Brain microvascular endothelial cell (primary cell): ENCODE results near the gene SRRM5.

Experiments
- DNase-seq: peaks from one replicate; pipeline ENCODE4 v3.0.0-alpha.2; 2020
- H3K27ac ChIP-seq: fragments of 250-450 bp; sonication (Bioruptor Pico); 2 replicates; pipeline ENCODE4 v1.5.1; 2020; ENCODE audit warnings: mild to moderate bottlenecking, moderate library complexity
- H3K27me3 ChIP-seq: fragments of 250-450 bp; sonication (Bioruptor Pico); replicated peaks from 2 replicates; pipeline ENCODE4 v1.5.1; 2020; ENCODE audit warnings: mild to moderate bottlenecking
- H3K36me3 ChIP-seq: fragments of 250-450 bp; sonication (Bioruptor Pico); replicated peaks from 2 replicates; pipeline ENCODE4 v1.5.1; 2020; ENCODE audit warnings: mild to moderate bottlenecking
- H3K4me3 ChIP-seq: 2 replicates; pipeline ENCODE4 v1.5.1; 2011; ENCODE audit warnings: low read depth, mild to moderate bottlenecking, control low read depth, low read length, moderate library complexity
- in situ Hi-C: cut with HindIII; loops from 2 replicates; pipeline ENCODE4 v1.10.0; 2017; ENCODE audit warnings: low sequenced_read_pairs, low pct_ligation_motif_present
- TF ChIP-seq, protein P1 (sequence below): IDR thresholded peaks from 2 replicates; pipeline ENCODE4 v1.5.1; 2011; ENCODE audit warnings: low read depth, mild to moderate bottlenecking, moderate library complexity, low read length, control low read depth, inconsistent platforms; ENCODE audit errors: missing control alignments

SRRM5 gene

DNA sequence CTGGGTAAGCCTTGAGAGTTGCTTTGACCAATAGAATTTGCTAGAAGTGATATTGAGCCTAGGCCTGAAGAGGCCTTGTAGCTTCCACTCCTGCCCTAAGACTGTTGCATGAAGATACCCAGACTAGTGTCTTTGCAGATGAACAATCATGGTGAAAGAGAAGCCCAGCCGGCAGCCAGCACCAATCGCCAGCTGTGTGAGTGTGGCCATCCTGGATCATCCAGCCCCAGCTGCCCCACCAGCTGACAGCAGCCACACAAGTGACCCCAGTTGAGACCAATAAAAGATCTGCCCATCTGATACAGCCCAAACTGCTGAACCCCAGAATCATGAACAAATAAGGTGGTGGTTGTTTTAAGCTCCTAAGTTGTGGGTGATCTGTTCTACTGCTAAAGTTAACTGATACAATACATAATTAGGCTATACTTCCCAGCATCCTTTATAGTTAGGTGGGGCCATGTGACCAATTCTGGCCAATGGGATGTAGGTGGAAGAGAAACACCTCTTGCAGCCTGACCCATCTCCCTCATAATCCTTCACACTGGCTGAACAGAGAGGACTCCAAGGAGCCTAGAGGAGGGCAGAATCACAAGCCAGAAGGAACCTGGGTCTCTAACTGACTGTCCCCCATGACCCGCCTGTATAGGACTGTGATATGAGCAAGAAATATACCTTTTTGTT lies 16.9 kb downstream of the SRRM5 start:
- Histone ChIP-seq H3K27me3 (no peaks in the 10 kb centered on the region), H3K27ac (no peak overlapping the region), H3K36me3 (no peaks in the 10 kb centered on the region), H3K4me3 (no peak overlapping the region)
- in situ Hi-C loops, result no loop called here
- TF ChIP-seq, protein P1, sequence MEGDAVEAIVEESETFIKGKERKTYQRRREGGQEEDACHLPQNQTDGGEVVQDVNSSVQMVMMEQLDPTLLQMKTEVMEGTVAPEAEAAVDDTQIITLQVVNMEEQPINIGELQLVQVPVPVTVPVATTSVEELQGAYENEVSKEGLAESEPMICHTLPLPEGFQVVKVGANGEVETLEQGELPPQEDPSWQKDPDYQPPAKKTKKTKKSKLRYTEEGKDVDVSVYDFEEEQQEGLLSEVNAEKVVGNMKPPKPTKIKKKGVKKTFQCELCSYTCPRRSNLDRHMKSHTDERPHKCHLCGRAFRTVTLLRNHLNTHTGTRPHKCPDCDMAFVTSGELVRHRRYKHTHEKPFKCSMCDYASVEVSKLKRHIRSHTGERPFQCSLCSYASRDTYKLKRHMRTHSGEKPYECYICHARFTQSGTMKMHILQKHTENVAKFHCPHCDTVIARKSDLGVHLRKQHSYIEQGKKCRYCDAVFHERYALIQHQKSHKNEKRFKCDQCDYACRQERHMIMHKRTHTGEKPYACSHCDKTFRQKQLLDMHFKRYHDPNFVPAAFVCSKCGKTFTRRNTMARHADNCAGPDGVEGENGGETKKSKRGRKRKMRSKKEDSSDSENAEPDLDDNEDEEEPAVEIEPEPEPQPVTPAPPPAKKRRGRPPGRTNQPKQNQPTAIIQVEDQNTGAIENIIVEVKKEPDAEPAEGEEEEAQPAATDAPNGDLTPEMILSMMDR, result no peak
- no peak for DNase-seq

DNA sequence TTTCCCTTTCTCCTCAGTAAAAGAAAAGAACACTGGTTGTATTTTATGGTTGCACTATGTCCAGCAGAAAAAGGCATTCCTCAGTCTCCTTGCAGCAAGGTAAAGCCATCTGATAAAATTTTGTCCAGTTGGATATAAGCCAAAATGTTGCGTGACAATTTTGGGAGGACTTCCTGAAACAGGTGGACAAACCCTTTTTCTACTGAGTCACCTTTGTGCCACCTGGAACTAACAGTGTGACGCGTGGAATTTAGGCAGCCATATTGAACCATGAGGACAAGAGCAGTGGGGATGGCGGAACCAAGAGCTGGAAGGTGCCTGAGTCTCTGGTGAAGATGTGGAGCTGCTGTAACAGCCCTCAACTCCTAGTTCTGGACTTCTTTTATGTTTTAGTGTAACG lies 19.6 kb downstream of the SRRM5 start:
- in situ Hi-C loops, result no loop called here
- H3K27me3 ChIP-seq, result no peaks in the 10 kb centered on the region
- TF ChIP-seq, protein P1, result no peak
- no peak for DNase-seq
- no peak overlapping the region for H3K4me3 ChIP-seq
- no peaks in the 10 kb centered on the region for H3K36me3 ChIP-seq
- no peak overlapping the region for H3K27ac ChIP-seq

DNA sequence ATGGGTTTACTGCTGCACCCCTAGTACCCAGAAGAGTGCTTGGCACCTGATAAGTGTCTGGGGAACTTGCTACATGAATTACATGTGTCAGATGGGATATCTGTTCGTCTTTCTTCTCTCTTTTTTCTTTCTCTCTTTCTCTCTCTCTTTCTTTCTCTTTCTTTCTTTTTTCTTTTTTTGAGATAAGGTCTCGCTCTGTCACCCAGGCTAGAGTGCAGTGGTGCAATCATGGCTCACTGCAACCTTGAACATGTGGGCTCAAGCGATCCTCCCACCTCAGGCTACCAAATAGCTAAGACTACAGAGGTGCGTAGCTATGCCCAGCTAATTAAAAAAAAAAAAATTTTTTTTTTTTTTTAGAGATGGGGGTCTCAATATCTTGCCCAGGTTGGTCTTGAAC lies 21.6 kb downstream of the SRRM5 start:
- H3K36me3 ChIP-seq, result no peaks in the 10 kb centered on the region
- H3K27ac ChIP-seq, result no peak overlapping the region
- TF ChIP-seq, protein P1, result no peak
- in situ Hi-C loops, result no loop called here
- no peak for DNase-seq
- no peaks in the 10 kb centered on the region for H3K27me3 ChIP-seq
- no peak overlapping the region for H3K4me3 ChIP-seq

DNA sequence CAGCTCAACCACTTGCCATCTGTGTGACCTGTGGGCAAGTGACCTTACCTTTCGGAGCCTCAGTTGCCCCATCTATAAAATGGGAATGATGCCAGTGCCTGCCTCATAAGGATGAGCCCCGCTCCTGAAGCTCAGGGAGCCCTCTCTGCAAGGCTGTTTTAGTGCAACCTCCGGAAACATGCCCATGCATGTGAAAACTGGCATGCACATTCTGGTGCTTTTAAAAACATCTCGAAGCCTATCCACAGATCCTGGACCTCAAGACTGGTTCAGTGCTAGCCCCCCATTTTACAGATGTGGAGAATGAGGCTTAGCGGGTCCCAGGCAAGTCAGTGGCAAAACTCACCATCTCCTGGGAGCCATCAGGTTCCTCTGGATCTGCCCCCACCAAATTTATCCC lies 22.2 kb downstream of the SRRM5 start:
- in situ Hi-C loops, result no loop called here
- H3K36me3 ChIP-seq, result no peaks in the 10 kb centered on the region
- H3K27me3 ChIP-seq, result peaks cover 5% of the 10 kb centered on the region
- H3K27ac ChIP-seq, result no peak overlapping the region
- TF ChIP-seq, protein P1, result no peak
- no peak for DNase-seq
- H3K4me3 ChIP-seq, result no peak overlapping the region

DNA sequence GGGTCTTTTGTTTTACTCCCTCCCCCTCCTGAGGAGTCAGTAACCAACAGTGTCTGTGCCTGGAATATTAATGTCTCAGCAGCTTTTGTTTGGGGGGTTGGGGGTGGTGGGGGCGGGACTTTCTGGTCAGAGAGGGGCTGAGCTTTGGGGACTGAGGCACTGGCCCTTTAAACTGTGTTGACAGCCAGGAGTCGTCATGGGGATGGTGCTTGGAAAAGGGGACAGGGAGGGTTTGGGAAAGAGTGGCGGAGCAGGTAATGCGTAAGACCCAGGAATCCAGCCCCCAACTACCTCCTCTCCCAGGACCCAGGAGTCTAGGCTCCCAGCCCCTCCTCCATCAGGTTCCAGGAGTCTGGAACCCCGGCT lies 22.6 kb downstream of the SRRM5 start:
- TF ChIP-seq, protein P1, result no peak
- Histone ChIP-seq H3K27me3 (peaks cover 7% of the 10 kb centered on the region), H3K4me3 (no peak overlapping the region), H3K27ac (no peak overlapping the region), H3K36me3 (no peaks in the 10 kb centered on the region)
- no peak for DNase-seq
- in situ Hi-C loops, result no loop called here
